ENCODE results near the gene CDC23. TPM values are rescaled to one million over a fixed set of nuclear protein-coding genes. Genes with fewer than 3 reads are reported as not detected.
"Not testable (repeated sequence)": the region's sequence is repeated elsewhere in the genome, so short reads cannot be mapped to it uniquely, and the experiment has no call there.

The CDC23 gene
- total RNA-seq, 4 donors from 2014 or later: 7.7 to 11.7 (median 10.4) TPM

- in situ Hi-C loops (cut with MboI; ENCODE audit: low sequenced_read_pairs in 4 of 4): no loop called here
Measured at GRCh38 chr5:138159666-138160065, 53.5 kb downstream of the CDC23 start.

GRCh38 chr5:138157626-138158025, 55.5 kb downstream of the CDC23 start:
- intact Hi-C loops (cut with DNase I; ENCODE audit: low total_unique reads): no loop called here
- Histone ChIP-seq H3K27ac (no peak overlapping the region), H3K4me1 (no peaks in the 10 kb centered on the region), H3K36me3 (peaks cover 0 to 68% of the 10 kb centered on the region in 2 donors), H3K27me3 (no peaks in the 10 kb centered on the region), H3K9me3 (no peaks in the 10 kb centered on the region), H3K4me3 (no peak overlapping the region)
- TF ChIP-seq CTCF (IDR thresholded peaks at IDR 0.05 in 4 of 5, conservative IDR thresholded peaks at IDR 0.05 in 1 of 5) (no peak), POLR2A (IDR thresholded peaks at IDR 0.05) (no peak)
- DNase-seq (no peak), ATAC-seq (no peak)
- in situ Hi-C loops (cut with MboI; ENCODE audit: low sequenced_read_pairs in 4 of 4): no loop called here

More at GRCh38 chr5:138159666-138160065, 53.5 kb downstream of the CDC23 start:
- Histone ChIP-seq H3K4me1 (no peaks in the 10 kb centered on the region), H3K27me3 (no peaks in the 10 kb centered on the region), H3K27ac (no peak overlapping the region), H3K4me3 (no peak overlapping the region), H3K9me3 (no peaks in the 10 kb centered on the region), H3K36me3 (peaks cover 3 to 88% of the 10 kb centered on the region in 2 donors)
- DNase-seq (no peak), ATAC-seq (no peak)
- TF ChIP-seq POLR2A (IDR thresholded peaks at IDR 0.05) (no peak), CTCF (IDR thresholded peaks at IDR 0.05 in 4 of 5, conservative IDR thresholded peaks at IDR 0.05 in 1 of 5) (no peak)
- intact Hi-C loops (cut with DNase I; ENCODE audit: low total_unique reads): no loop called here

- in situ Hi-C loops (cut with MboI; ENCODE audit: low sequenced_read_pairs in 4 of 4); H3K27ac ChIP-seq; H3K9me3 ChIP-seq; intact Hi-C loops (cut with DNase I; ENCODE audit: low total_unique reads); DNase-seq; H3K4me1 ChIP-seq; H3K4me3 ChIP-seq; ATAC-seq; H3K27me3 ChIP-seq: not testable (repeated sequence)
- peaks cover 0 to 51% of the 10 kb centered on the region in 2 donors for H3K36me3 ChIP-seq
Measured at GRCh38 chr5:138155977-138156376, 57.1 kb downstream of the CDC23 start.

GRCh38 chr5:138149530-138149929, 63.6 kb downstream of the CDC23 start:
- Histone ChIP-seq H3K9me3 (no peaks in the 10 kb centered on the region), H3K4me1 (no peaks in the 10 kb centered on the region), H3K27ac (no peak overlapping the region), H3K4me3 (no peak overlapping the region), H3K36me3 (no peaks in the 10 kb centered on the region), H3K27me3 (no peaks in the 10 kb centered on the region)
- in situ Hi-C loops (cut with MboI; ENCODE audit: low sequenced_read_pairs in 4 of 4) (loop anchor here in 3 of 4 donors (25.0 kb wide), 4 partner anchors 112 to 512 kb away; partner anchors contain the start of gene FAM13B (in 1 of the 3)), intact Hi-C loops (cut with DNase I; ENCODE audit: low total_unique reads) (no loop called here)
- TF ChIP-seq POLR2A (IDR thresholded peaks at IDR 0.05) (no peak), CTCF (IDR thresholded peaks at IDR 0.05 in 4 of 5, conservative IDR thresholded peaks at IDR 0.05 in 1 of 5) (no peak)
- no peak for ATAC-seq
- no peak for DNase-seq

GRCh38 chr5:138148811-138149210, 64.3 kb downstream of the CDC23 start:
- no peaks in the 10 kb centered on the region for H3K9me3 ChIP-seq
- no peak for TF ChIP-seq POLR2A (IDR thresholded peaks at IDR 0.05)
- H3K4me3 ChIP-seq: no peak overlapping the region
- in situ Hi-C loops (cut with MboI; ENCODE audit: low sequenced_read_pairs in 4 of 4) (loop anchor here in 3 of 4 donors (25.0 kb wide), 4 partner anchors 112 to 512 kb away; partner anchors contain the start of gene FAM13B (in 1 of the 3)), intact Hi-C loops (cut with DNase I; ENCODE audit: low total_unique reads) (no loop called here)
- ATAC-seq (peak in 1 of 2 donors; percentile 46), DNase-seq (no peak)
- H3K36me3 ChIP-seq: no peaks in the 10 kb centered on the region
- no peaks in the 10 kb centered on the region for H3K4me1 ChIP-seq
- no peak overlapping the region for H3K27ac ChIP-seq
- no peaks in the 10 kb centered on the region for H3K27me3 ChIP-seq

GRCh38 chr5:138143578-138143977, 69.5 kb downstream of the CDC23 start:
- intact Hi-C loops (cut with DNase I; ENCODE audit: low total_unique reads); H3K27ac ChIP-seq; H3K4me1 ChIP-seq; DNase-seq; H3K9me3 ChIP-seq; H3K36me3 ChIP-seq; H3K27me3 ChIP-seq; H3K4me3 ChIP-seq; ATAC-seq: not testable (repeated sequence)
- in situ Hi-C loops (cut with MboI; ENCODE audit: low sequenced_read_pairs in 4 of 4): loop anchor here in 3 of 4 donors (25.0 kb wide), 4 partner anchors 106 to 506 kb away; partner anchors contain the start of gene FAM13B (in 1 of the 3)
